Measurements from ENCODE around the gene RNF151.

- TF ChIP-seq CTCF (IDR thresholded peaks at IDR 0.05) = no peak
- no peak for TF ChIP-seq ZFX (IDR thresholded peaks at IDR 0.05; ENCODE audit: borderline replicate concordance)
These were observed 39.7 kb downstream of the RNF151 start for GRCh38 chr16:2006317-2006716.
